ENCODE measurements around the gene CRMP1.
"Not testable (repeated sequence)": the region's sequence is repeated elsewhere in the genome, so short reads cannot be mapped to it uniquely, and the experiment has no call there.

Gene CRMP1

DNA sequence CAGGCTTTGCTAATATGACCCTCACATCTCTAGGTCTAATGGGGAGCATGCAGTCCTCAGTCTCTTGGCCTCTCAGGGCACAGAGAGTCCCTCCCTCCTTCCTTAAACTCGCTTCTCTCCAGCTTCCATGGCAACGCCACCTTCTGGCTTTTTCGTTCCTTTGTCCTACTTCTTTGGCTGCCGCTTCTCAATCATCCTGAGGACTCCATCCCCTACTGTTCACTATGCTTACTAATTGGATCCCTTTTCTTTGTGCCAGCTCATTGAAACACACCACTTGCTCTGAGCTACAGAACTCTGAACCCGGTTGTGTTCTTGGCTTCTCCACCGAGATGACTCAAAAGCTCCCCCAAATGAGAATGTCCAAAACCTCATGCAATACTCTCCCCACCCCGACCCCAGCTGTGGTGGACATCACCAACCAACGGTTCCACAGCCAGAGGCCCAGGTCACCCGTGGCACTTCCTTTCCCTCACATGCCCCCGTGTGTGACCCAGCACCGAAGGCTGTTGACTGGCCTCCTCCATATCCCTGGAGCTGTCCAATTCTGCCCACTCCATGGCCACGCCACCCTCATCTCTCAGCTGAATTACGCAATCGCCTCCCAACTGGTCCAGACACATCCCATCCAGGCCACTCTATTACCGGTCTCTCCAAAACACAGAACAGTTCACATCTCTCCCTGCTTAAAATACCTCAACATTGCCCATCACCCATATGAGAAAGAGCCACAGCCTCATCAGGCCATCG, 34.7 kb downstream of the CRMP1 start:
- no peak for DNase-seq (ENCODE audit: low read depth in 1 of 2, low spot score in 1 of 2)

DNA sequence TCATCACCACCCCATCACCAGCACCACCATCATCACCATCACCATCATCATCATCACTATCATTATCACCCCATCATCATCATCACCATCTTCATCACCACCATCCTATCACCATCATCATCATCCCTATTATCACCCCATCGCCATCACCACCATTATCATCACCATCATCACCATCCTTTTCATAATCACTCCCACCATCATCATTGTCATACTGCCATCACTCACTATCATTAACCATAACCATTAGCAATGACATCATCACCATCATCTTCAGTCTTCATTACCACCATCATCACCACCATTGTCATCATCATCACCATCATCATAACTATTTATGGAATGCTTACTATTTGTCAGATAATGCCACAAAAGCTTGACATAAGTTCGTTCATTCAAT, 35.7 kb downstream of the CRMP1 start:
- DNase-seq (ENCODE audit: low read depth in 1 of 2, low spot score in 1 of 2), result no peak

DNA sequence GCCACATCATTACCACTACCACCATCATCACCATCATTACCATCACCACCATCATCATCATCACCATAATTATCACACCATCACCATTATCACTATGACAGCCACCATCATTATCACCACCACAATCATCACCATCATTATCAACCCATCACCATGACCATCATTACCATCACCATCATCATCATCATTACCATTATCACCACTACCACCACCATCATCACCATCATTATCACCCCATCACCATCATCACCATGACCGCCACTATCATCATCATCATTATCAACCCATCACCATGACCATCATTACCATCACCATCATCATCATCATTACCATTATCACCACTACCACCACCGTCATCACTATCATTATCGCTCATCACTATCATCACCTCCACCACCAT, 36.5 kb downstream of the CRMP1 start:
- DNase-seq (ENCODE audit: low read depth in 1 of 2, low spot score in 1 of 2), result not testable (repeated sequence)

DNA sequence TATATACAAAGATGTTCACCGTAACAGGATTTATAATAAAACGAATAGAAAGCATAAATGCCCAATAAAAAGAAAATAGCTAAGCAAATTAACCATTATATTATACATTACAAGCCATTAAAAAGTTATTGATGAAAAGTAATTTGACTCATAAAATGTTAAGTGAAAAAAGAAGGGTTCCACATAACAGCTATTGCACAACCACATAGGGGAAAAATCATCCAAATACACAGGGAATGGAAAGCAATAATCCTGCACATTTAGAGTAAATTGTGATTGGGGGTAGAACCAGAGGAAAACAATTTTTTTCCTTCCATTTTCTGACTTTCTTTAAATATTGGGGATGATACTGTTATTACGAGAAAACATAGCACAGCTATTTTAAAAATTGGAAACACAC, 38.0 kb downstream of the CRMP1 start:
- no peak for DNase-seq (ENCODE audit: low read depth in 1 of 2, low spot score in 1 of 2)

DNA sequence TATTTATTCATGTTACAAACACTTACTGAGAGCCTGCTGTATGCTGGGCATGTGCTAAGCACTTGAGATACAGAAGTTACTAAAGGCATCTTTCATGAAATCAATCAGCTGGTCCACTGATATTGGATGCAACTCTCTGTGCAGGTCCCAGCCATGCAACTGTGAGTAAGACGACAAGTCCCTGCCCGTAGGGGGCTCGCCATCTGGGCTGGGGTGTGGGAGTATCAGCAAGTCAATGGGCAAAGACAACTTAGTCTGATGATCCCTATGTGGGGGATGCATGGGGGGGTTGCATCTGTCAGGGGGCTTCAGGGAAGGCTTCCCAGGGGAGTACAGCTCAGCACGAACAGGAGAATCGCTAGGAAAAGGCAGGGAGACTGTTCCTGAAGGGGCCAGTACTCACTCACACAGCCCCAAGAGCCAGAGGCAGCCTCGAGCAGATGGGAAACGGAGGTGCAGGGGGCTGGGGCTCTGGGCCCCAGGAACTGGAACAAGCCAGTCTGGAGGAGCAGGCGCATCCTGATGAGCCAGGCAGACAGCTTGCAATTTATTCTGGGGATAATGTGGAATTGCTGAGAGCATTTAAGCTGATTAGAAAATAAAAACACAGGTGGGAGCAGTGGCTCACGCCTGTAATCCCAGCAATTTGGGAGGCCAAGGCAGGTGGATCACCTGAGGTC, 40.2 kb downstream of the CRMP1 start:
- no peak for DNase-seq (ENCODE audit: low read depth in 1 of 2, low spot score in 1 of 2)

DNA sequence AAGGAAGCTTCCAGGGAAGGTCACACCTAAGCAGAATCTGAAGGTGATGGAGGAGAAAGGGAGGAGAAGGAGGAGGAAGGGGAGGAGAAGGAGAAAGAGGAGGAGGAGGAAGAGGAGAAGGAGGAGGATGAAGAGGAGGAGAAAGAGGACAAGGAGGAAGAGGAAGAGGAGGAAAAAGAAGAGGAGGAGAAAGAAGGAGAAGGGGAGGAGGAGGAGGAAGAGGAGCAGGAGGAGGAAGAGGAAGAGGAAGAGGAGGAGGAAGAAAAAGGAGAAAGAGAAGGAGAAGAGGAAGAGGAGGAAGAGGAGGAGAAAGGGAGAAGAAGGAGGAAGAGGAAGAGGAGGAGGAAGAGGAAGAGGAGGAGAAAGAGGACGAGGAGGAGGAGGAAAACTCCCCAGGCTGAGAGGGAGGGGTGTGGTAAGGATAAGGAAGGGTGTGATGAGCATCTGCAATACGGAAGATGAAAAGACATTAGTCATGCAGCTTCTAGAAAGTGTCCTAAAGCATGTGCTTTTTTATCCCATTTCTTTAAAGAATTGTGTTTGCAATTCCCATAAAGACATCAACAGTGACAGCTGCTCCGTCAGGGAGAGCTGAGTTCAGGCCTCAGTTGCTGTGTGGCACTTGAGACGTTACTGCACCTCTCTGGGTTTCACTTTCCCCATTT, 41.1 kb downstream of the CRMP1 start:
- DNase-seq (ENCODE audit: low read depth in 1 of 2, low spot score in 1 of 2), result no peak

DNA sequence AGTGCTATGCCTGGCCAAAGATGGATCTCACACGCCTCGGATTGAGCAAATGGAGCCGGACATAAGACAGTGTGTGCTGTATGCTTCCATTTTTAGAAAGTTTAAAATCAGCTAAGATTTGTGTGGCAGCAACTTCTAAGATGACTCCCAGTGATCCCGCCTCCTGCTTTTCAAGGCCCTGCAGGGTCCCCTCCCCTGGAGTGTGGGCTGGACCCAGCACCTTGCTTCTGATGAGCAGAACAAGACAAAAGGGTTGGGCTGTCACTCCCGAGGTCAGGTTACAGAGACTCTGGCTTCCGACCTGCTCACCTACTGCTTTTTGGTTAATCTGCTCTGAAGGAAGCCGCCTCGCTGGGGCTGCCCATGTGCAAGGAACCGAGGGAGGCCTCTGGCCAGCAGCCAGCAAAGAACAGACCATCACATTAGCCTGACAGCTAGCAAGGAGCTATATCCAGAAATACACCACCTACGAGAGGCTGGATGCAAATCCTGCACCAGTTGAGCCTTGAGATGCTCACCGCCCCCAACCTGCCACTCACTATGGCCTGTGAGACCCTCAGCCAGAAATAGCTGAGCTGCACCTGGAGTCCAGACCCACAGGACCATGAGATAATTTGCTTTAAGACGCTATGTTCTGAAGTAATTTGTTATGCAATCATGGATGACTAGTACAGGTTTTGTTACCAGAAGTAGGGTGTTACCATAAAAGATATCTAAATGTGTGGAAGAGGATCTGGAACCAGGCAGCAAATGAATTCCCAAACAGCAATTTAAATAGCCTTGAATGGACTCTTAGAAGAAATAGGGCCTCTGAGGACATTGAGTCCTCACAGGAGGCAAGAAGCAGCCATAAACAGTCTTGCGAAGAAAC, 47.6 kb downstream of the CRMP1 start:
- DNase-seq (ENCODE audit: low read depth in 1 of 2, low spot score in 1 of 2), result no peak

DNA sequence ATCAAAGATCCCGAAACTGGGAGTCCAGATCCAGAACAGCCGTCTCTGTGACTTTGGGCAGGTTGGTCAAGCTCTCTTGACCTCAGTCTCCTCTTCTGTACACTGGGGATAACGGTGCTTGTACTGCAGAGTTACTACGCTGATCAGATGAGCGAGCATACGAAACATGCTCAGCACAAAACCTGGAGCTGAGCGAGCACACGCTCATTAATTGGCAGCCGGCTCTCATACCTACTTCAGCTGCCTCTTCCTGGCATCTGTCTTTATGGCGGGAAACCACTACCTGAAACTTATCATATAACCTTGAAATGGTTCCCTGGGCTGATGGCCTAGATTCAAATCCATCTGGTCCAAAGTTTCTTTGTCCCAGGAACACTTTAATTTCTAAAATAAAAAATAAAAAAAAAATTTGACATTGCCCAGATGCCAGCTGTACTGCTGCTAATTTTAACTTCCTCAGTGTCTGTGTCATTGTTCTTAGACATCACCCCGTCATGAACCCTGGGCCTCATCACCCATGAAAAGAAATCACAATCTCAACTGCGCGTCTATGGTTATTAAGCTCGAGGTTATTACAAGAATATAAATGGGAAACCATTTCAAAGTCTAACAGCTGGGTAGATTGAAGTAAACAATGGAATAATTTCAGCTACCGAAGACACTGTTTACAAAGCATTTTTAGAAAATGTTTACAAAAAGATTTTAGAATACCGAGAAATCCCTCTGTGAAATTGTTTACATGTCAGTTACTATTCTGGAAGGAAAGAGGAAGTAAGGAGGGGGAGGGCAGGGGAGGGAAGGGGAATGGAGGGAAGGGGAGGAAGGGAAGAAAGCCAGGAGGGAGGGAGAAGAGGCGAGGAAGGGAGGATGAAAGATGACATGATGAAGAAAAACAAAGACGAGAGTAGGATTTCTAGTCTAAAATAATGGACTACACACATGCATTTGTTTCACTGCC, 49.0 kb downstream of the CRMP1 start:
- DNase-seq (ENCODE audit: low read depth in 1 of 2, low spot score in 1 of 2), result no peak

DNA sequence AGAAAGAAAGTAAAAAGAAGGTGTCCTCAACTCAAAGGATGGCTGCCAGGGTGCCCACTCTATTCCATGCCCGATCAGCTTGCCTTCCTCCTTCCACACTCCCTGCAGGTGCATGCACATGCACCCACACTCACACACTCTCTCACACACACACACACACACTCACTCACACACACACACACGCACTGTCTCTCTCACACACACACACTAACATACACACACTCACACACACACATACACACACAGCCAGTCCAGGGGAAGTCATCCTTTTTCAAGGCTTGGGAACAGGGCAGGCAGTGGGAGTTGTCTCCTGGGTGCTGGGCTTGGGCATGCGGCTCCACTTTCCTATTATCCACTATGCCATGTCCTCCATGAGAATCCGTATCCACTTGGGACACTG, 50.4 kb downstream of the CRMP1 start:
- DNase-seq (ENCODE audit: low read depth in 1 of 2, low spot score in 1 of 2), result no peak

DNA sequence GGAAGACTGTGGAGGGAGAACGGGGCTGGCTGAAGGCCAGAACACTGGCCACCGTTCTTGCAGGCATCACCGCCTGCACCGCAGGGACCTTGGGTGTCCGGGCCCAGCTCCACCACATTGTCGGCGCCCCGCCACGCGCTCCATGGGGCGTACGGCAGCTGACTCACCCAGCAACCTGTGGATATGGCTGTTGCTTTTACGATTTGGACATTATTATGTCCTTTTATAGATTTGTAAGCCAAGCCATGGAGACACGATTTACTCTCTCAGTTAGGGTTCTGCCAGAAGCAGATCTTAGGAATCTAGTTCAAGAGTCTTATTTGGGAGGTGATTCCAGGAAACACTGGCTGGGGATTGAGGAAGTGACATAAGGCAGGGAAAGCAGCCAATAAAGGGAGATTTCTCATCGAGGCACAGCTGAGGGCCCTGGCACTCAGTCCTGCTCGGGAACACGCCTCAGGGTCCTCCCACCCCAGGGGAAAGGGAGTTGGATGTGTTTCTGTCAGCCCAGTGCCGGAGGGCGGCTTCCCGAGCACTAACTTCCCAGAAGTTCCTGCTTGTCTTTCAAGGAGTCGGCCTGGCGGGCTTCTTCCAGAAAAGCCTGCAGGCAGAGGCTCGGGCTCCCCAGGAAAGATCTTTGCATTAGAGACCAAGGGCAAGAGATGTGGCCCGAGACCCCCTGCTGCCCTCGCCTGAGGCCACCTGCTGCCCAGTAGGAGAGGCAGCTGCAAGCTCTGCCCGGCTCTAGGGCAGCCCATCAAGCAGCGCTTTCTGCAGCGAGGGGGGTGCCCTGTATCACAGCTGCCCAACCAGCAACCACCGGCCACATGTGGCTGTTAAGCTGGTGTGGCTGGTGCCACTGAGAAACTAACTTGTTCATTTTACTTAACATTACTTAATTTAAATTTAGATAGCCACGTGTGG, 52.9 kb downstream of the CRMP1 start:
- DNase-seq (ENCODE audit: low read depth in 1 of 2, low spot score in 1 of 2), result no peak

DNA sequence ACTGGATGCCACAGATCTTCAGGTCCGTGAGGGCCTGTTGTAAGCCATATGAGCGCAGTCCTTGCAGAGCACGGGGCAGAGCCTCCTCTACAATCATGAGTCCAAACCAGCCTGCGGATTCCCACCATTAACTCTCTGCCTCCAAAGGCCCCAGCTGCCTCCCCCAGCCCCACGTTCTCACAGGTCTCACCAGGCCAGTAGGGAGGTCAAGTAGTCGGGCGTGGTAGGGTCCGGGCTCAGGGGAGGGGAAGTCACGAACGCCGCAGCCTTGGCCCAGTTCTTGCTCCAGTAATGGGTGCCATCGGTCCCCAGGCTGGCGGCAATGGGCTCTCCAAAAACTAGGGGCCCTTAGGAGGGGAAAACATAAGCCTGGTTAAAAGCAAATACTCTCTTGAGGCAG, 53.6 kb downstream of the CRMP1 start:
- DNase-seq (ENCODE audit: low read depth in 1 of 2, low spot score in 1 of 2), result no peak

DNA sequence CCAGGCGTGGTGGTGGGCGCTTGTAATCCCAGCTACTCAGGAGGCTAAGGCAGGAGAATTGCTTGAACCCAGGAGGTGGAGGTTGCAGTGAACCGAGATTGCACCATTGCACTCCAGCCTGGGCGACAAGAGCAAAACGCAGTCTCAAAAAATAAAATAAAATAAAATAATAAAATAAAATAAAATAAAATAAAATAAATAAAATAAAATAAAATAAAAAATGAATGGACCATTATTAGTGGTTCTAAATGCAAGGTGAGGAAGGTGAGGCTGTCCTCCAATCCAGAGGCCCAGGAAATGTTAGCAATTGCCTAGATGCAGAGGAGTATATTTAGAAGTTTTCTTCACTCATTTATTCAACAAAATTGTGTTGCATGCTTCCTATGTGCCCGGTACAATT, 55.4 kb downstream of the CRMP1 start:
- not testable (repeated sequence) for DNase-seq (ENCODE audit: low read depth in 1 of 2, low spot score in 1 of 2)

DNA sequence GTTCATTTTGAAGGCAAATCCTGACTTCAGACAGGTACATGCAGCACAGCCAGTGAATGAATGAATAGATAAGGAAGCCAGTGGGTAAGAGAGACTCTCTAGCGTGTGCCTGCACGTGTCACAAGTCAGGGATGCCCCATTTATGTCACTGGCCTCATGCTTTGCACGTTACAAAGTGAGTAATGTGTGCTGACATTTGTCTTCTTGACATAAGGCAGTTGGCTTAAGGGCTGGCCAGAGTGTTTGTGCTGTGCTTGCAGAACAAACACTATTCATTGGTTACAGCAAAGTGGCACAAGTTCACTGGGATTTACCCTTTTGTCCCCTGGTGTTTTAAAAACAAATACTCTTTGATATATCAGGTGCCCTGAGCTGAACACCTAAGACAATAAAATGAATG, 55.9 kb downstream of the CRMP1 start:
- DNase-seq (ENCODE audit: low read depth in 1 of 2, low spot score in 1 of 2), result no peak

DNA sequence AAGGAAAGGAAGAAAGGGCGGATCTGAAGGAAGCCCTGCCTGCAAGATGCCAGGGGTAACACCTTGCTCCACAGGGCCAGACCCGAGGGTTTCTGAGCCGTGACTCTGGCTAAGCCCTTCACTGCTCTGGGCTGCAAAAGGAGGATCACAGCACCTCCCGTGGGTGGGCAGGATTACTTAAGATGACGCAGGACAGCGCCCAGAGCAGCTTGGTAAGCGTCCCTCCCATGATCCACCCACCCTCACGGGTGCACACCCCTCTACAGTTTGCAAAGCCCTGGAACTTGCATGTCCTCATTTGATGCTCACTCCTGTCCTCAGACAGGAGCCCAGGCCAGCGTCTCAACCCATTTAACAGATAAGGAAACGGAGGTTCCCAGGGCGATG, 64.9 kb downstream of the CRMP1 start:
- no peak for DNase-seq (ENCODE audit: low read depth in 1 of 2, low spot score in 1 of 2)

DNA sequence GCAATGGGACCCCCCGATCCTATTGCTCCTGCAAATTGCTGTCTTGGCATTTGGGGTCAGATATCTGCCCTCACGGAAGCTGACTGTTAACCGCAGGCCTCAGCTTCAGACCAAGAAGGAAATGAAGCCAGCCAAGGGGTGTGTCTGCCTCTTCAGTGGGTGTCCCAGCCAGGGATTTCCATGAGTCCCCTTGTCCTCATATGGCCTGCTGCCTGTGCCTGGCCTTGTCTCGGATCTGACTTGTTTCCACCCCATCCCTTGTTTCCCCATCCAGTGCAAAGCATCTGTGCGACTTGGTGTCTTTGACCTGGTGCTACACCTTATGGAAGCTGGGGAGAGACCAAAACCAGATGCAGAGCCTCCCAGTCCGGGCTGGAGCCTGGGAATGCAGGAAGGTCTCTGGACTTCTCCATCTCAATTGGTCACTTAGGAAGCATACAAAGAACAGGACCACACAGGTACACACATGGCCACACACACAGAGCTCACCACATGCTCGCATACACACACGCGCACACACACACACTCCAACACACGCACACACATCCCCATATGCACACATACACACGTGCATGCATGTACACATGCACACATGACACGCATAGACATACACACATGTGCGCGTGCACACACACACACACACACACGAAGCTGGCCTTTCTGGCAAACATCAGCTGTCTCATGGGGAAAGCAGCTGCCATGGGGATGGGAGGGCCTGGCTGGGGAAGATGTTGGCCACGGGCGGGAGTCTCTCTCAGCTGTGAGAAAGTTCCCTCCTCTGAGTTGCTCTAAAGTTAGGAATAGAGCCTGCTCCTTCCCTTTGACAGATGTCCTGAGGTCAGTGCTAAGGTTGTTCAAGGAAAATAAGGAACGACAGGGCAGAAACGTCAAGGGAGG, 65.5 kb downstream of the CRMP1 start:
- no peak for DNase-seq (ENCODE audit: low read depth in 1 of 2, low spot score in 1 of 2)

DNA sequence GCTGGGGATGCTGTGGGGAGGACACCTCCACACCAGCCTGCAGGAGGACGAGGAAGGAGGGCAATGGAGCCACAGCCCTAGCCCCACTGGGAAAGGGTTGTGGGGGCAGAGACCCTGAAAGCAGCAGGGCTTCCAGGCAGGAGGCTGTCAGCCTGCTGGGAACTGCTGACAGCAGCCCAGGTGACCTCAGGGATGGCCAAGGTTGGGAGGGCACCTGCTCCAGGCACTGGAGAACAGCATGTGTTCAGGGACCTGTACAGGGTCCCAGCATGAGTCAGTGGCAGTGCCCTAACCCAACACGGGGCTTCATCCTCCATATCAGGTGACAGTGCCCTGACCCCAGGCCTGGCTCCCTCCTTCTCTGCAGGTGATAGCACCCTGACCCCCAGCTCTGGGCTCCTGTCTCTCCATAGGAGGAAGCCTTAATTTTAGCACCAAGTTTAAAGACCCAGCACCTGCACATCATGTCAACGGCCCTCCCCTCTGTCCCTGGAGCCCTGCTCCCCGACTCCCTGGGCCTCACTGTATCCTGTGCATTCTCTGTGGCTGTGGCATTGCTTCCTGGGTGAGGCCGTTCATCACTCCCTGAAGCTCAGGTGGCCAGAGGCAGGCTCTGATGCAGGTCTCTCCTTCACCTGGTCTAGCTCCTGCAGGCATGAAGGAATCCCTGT, 66.3 kb downstream of the CRMP1 start:
- DNase-seq (ENCODE audit: low read depth in 1 of 2, low spot score in 1 of 2), result no peak

DNA sequence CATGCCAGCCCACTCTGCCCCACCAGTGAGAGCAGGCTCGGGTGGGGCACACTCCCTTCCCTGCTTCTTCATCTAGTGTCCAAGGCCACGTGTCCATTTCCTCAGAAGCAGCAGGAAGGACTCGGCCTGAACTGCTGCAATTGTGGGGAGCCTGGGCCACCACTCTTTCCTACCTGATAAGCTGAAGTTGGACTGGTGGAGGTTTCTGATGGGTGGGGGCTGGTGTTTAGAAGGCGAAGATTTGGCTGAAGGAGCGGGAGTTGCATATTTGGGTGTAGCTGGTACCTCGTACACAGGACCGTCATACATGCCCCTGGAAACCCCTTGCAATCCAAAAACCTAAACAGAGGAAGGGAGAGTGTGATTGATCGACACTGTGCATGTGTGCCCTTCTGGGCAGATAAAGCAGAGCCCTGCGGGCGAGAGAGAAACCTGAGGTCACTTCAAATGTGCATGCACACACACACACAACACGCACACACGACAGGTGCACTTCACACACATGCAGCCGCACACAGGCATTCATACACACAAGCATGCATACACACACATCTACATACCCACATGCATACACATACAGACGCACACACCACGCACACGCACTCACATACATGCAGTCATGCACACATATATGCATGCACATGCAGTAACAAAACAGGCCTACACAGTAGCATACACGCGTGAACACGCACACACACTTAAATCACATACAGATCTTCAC, 67.4 kb downstream of the CRMP1 start:
- DNase-seq (ENCODE audit: low read depth in 1 of 2, low spot score in 1 of 2), result no peak

Data from stimulated activated CD4-positive, alpha-beta T cell treated with anti-CD3 and anti-CD28 coated beads, Interleukin-15, amount 100 ng/mL, for 1 hour (primary cell).